OCI-M1 (cell line): ENCODE data around the gene CD81.

Experiments used
- DNase-seq: peaks from one replicate; lab custom pipeline; 2025; lab: John Stamatoyannopoulos, UW

CD81 gene

GRCh38 chr11:2390091-2390724, 13.1 kb downstream of the CD81 start:
- DNase-seq, result no peak

DNA sequence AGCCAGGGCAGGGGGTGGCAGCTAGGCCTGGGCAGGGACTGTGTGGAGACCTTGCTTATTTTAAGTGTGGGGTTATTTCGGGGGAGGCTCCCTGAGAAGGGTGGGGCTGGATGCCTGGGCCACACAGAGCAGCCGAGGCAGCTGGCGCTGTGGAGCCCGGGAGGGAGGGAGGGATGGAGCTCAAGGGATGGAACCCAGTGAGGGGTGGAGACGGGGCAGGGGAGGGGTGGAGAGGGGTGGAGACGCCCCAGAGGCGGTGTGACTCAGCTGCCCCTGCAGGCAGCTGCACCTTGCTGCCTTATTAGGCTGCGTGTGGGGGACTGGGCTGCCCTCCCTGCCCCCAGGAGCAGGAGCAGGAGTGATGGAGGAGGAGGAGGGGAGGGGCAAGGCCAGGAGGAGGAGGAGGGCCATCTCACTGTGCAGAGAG, 13.6 kb downstream of the CD81 start:
- DNase-seq, result no peak

- DNase-seq, result no peak
These were observed 14.3 kb downstream of the CD81 start for GRCh38 chr11:2391181-2391975.

DNA sequence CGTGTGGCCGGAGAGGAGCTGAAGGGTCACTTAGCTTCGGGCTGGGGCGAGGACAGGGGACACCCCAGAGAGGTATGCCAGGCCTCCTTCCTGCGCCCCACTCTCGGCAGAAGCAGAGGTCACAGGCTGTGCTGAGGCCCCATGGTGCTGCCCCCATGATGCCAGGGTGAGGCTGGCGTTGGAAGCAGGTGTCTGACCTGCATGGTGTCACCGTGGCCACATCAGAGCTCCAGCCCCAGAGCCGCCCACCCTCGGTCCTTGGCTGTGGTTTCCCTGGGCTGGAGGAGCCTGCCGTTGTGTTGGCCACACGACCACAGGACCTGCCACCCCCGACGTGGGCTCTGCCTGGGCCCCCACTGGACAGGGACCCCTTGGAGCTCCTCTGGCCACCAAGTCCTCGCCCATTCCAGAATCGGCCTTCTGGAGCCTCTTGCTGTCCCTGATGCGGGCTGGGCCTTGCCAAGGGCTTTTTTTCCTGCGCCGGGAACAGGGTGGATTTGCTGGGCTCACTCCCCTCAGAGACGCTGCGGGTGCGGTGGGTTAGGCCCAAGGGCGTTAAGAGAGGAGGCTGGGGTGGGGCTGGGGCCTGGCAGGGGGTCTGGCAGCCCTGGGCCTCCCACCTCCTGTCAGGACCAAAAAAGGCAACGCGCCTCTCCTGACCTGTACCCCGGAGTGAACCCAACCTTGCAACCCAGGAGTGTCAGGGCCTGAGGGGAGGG, 15.3 kb downstream of the CD81 start:
- DNase-seq, result no peak

DNA sequence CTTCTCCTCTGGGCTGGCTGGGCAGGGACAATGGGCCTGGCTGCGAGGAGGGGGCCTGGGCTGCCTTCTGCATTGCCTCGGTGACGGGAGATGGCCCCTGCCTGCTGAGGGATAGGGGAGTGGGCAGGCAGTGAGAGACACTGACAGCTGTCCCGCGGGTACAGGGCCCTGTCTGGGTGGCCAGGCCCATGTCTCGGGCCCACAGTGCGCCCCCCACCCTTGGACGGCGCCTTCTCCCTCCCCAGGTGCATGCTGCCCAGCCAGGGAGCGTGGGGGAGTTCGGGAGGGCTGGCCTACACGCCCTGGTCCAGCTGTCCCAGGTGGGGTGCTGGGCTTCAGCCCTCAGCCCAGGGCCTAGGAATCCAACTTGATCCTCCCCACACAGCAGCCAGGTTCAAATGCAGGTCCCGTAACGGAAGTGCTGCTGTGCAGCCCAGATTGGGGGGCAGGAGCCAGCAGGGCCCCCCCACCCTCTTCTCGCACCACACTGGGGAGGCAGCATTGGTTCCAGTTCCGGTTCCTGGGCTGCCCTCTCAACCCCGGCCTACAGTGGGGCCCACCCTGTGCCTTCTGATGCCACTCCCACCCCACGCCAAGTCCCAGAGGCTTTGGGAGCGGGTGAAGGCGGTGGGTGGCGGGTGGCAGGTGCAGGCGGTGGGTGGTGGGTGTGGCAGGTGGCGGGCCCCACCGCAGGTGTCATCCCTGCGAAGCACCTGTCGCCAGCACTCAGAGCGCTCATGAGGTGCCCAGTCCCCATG, 16.2 kb downstream of the CD81 start:
- DNase-seq, result no peak

- no peak for DNase-seq
These were observed 17.1 kb downstream of the CD81 start for GRCh38 chr11:2393941-2394817.

GRCh38 chr11:2394818-2395105, 17.7 kb downstream of the CD81 start:
- no peak for DNase-seq

DNA sequence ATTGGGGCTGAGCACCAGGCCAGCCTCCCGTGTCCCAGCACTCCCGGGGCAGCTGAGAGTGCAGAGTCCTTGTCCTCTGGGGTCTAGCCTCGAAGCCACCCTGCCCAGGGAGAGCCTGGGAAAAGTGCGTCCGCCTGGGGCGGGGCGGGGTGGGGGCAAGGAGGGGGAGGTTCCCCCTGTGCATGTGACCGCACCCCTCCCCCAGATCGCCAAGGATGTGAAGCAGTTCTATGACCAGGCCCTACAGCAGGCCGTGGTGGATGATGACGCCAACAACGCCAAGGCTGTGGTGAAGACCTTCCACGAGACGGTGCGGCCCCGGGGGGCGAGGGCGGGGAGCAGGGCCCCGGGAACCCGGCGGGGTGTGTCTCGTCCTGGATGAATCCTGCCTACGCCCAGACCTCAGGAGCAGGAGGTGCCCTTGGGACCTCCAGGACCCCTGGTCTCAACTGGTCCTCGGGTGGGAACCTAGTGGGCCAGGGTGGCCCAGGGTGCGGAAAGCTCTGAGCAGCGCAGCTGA, 18.2 kb downstream of the CD81 start:
- DNase-seq, result no peak

GRCh38 chr11:2395856-2396255, 18.7 kb downstream of the CD81 start:
- no peak for DNase-seq

DNA sequence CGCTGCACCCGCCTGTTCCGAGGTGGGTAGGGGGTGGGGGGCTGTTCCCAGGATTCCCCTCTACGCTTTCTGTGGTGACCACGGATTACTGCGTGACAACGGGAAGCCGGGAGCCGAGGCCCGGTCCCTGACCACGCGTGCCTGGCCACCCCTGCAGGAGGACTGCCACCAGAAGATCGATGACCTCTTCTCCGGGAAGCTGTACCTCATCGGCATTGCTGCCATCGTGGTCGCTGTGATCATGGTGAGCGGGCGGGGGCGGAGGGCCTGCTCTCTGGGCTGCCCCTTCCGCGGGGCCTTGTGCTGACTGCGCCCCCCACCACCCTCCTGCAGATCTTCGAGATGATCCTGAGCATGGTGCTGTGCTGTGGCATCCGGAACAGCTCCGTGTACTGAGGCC, 19.4 kb downstream of the CD81 start:
- no peak for DNase-seq

- DNase-seq, result no peak
These were observed 19.9 kb downstream of the CD81 start for GRCh38 chr11:2397005-2397404.

GRCh38 chr11:2398664-2399355, 21.7 kb downstream of the CD81 start:
- DNase-seq, result peak; percentile 43

DNA sequence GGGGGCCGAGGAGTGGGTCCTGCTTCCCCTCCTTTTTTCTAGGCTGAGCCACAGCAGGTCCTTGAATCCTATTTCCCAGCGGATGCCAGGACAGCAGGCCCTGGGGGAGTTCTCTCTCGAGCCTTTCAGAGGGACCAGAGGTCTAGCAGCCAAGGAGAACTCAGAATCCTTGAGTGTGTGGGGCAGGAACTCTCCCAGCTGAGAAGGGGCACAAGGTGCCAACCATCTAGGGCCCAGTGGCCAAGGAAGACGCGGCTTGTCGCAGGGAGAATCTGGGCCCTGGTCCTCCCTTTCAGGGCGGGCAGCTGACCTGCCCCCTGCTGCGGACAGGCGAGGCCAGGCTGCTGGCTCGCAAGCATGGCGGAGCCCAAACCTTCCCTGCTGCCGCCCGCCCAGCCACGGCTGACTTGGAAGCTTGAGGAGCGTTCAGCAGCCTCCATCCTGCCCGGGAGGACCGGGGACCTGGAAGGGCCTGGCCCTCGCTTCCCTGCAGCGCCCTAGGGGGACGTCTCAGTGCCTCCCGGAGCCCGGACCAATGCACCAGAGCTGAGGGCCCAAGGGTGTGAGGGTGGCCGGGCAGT, 22.5 kb downstream of the CD81 start:
- peak; percentile 58 for DNase-seq

GRCh38 chr11:2400069-2400761, 23.1 kb downstream of the CD81 start, which contains the start of gene TSSC4:
TSS of gene TSSC4 (plus strand) at chr11:2400750. CDS start at chr11:2402634, 1,884 bp downstream.
- DNase-seq, result peak; percentile 100

GRCh38 chr11:2400762-2401435, 23.8 kb downstream of the CD81 start:
- no peak for DNase-seq

- no peak for DNase-seq
These were observed 24.4 kb downstream of the CD81 start for GRCh38 chr11:2401436-2401984.

- DNase-seq, result no peak
These were observed 25.0 kb downstream of the CD81 start for GRCh38 chr11:2402106-2402505.

GRCh38 chr11:2402890-2403645, 26.0 kb downstream of the CD81 start:
- DNase-seq, result no peak
